Pancreas (tissue), 10 donors: Measurements from ENCODE around the gene HSBP1L1. TPM values are rescaled to one million over a fixed set of nuclear protein-coding genes. Genes with fewer than 3 reads are reported as not detected.

ENCODE experiments used
- ATAC-seq, 4 donors: fragments of 200-7000 bp; cut with Tn5 transposase; one replicate each; pipeline versions ENCODE4 v1.8.0 to v1.9.1; 2020; ENCODE audit warnings: mild to moderate bottlenecking in 4 of 4, moderate library complexity in 4 of 4
- DNase-seq, 6 donors: peaks; one replicate each; pipeline ENCODE4 v3.0.0-alpha.2; 2020
- FAIRE-seq: peaks from 2 replicates; lab custom pipeline; 2012; peaks lifted over from hg19 to GRCh38; lab: Jason Lieb, UNC
- H3K27ac ChIP-seq, 4 donors: fragments of 200-600 bp; sonication (generic); 1 replicate in 3 of 4; 2 replicates in 1 of 4; pipeline versions ENCODE4 v1.5.0 to v1.8.0; 2020
- H3K27me3 ChIP-seq, 4 donors: fragments of 200-600 bp; one replicate each; pipeline ENCODE4 v1.8.0; 2021
- H3K36me3 ChIP-seq, 3 donors: fragments of 200-600 bp; sonication (generic) in 1 of 3; one replicate each; pipeline versions ENCODE4 v1.5.0 to v1.8.0; 2020 to 2021
- H3K4me1 ChIP-seq, 3 donors: fragments of 200-600 bp; one replicate each; pipeline ENCODE4 v1.8.0; 2021
- H3K4me3 ChIP-seq, 4 donors: fragments of 200-600 bp; sonication (generic) in 2 of 4; one replicate each; pipeline versions ENCODE4 v1.5.0 to v1.8.0; 2020 to 2021
- H3K9me3 ChIP-seq, 4 donors: fragments of 200-600 bp; one replicate each; pipeline ENCODE4 v1.8.0; 2021
- CTCF ChIP-seq, 4 donors: fragments of 200-600 bp; sonication (generic) in 3 of 4; IDR thresholded peaks; one replicate each; pipeline versions ENCODE4 v1.5.0 to v1.8.0; 2021; ENCODE audit warnings: antibody characterized with exemption in 4 of 4
- WGBS, 2 donors: extraction: QIAGEN DNeasy Blood & Tissue Kit; methylation state at CpG; one replicate each; pipeline ENCODE4 v1.1.7; 2013; 5-methylcytosine and 5-hydroxymethylcytosine counted together
- intact Hi-C, 3 donors: fragments of 100-400 bp; cut with DNase I; formaldehyde crosslinking; loops; one replicate each; pipeline versions ENCODE4 v1.11.1 to v1.14.2; 2022
- polyA plus RNA-seq, 2 donors: library from polyadenylated mRNA; stranded (reverse); fragments of 200-250 nt; gene quantifications; one replicate each; pipeline ENCODE4 v1.2.3, GENCODE V29; 2013
- total RNA-seq, 6 donors: library from RNA; stranded (reverse); fragmentation: NEBNext Ultra II Directional in 4 of 6; extraction: Animal tissue kit (Norgen Biotek cat#: 25700) in 4 of 6; gene quantifications; one replicate each; pipeline versions ENCODE4 v1.2.1 to v1.2.4, GENCODE V29; 2021 to 2023
- donor health status: healthy with polysubstance abuse.
- donor health status: DM: no; HTN: no; CAD: no; lungs with moderate emphysema.
- donor health status: DM: no; HTN: no; CAD: no.
- donor health status: control.
- donor health status: control.
- donor health status: Bipolar disorder and iron deficiency.
- donor health status: DM: yes; HTN: yes; CAD: no.
- donor health status: DM: no; HTN: no; CAD: no.
- donor health status: DM: no; HTN: no; CAD: no.
- donor health status: DM: yes; HTN: yes; CAD: no.

HSBP1L1 gene
- total and polyA plus RNA-seq, 8 donors: 9.2 to 43.6 (median 14.3) TPM

- Histone ChIP-seq H3K4me3 (no peak overlapping the region), H3K9me3 (no peaks in the 10 kb centered on the region), H3K27me3 (no peaks in the 10 kb centered on the region), H3K36me3 (peaks cover 0 to 3% (median 0%) of the 10 kb centered on the region in 3 donors), H3K27ac (no peak overlapping the region), H3K4me1 (no peaks in the 10 kb centered on the region)
- 96% methylated on average over 28 of the region's 28 CpGs for WGBS, 2 donors
- no peak for TF ChIP-seq CTCF (IDR thresholded peaks at IDR 0.05)
- FAIRE-seq (no peak), DNase-seq (peak in 3 of 6 donors; percentile 7 to 64 (median 8)), ATAC-seq (no peak)
- intact Hi-C loops: no loop called here
Observed at GRCh38 chr18:79917169-79917852, 47.1 kb upstream of the HSBP1L1 start.

DNA sequence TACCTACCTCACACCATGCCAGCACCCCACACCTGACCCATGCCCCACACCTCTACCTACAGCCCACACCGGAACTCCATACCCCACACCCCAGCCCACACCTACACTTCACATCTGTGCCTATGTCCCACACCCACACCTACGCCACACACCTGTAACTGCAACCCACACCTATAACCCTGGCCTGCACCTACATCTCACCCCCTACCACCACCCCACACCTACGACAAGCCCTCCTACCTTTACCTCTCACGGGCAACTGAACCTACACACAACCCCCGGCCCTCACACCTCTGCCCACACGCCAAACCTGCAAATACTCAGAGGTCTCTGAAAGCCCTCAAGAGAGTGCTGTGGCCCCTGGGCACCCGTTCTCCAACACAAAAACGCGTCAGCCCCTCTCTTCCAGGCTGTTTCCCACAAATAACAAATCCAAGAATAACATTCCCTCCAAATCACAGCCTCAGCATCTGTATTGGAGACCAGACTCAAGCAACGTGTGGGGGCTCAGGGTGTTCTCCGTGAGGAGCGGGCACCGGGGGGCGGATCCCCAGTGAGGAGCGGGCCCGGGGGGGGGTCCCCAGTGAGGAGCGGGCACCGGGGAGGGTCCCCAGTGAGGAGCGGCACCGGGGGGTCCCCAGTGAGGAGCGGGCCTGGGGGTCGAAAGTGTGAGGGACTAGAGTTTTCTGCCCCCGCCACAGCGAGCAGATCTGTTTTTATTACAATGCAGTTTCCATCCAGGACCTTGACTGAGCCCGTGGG is 46.4 kb upstream of the HSBP1L1 start:
- FAIRE-seq: no peak
- Histone ChIP-seq H3K27ac (no peak overlapping the region), H3K27me3 (no peaks in the 10 kb centered on the region), H3K9me3 (no peaks in the 10 kb centered on the region), H3K4me3 (no peak overlapping the region), H3K4me1 (no peaks in the 10 kb centered on the region), H3K36me3 (peaks cover 0 to 3% (median 0%) of the 10 kb centered on the region in 3 donors)
- WGBS, 2 donors: 94 to 97% methylated on average over 25 of the region's 25 CpGs
- DNase-seq: peak in 3 of 6 donors; percentile 7 to 63 (median 10)
- TF ChIP-seq CTCF (IDR thresholded peaks at IDR 0.05): no peak
- ATAC-seq: no peak
- intact Hi-C loops: no loop called here

DNA sequence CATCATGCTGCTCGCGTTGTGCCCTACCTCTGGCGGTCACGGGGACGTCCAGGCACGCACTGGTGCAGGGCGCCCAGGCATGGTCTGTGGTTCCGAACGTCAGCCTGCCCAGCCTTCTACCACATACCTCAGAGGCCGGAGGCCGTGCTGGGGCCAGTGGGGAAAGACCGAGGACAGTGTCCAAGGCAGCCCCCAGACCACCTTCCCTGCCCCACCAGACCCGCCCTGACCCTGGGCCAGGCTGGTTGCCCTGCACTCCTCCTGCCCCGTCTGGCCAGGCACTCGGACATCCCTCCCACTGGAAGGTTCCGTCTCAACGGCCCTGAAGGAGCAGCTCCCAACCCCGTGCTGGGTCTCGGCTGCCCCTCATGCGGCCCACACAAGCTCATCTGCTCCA is 45.8 kb upstream of the HSBP1L1 start:
- DNase-seq (peak in 2 of 6 donors; percentile 12 to 74), ATAC-seq (no peak), FAIRE-seq (no peak)
- Histone ChIP-seq H3K4me1 (no peaks in the 10 kb centered on the region), H3K27me3 (no peaks in the 10 kb centered on the region), H3K4me3 (no peak overlapping the region), H3K27ac (no peak overlapping the region), H3K9me3 (no peaks in the 10 kb centered on the region), H3K36me3 (peaks cover 0 to 3% (median 0%) of the 10 kb centered on the region in 3 donors)
- WGBS, 2 donors: 96 to 97% methylated on average over 20 of the region's 20 CpGs
- intact Hi-C loops: no loop called here
- TF ChIP-seq CTCF (IDR thresholded peaks at IDR 0.05): no peak

GRCh38 chr18:79919089-79919488 is 45.4 kb upstream of the HSBP1L1 start:
- peaks cover 0 to 2% (median under 1%) of the 10 kb centered on the region in 3 donors for H3K4me1 ChIP-seq
- ATAC-seq: no peak
- 96% methylated on average over 19 of the region's 19 CpGs for WGBS, 2 donors
- TF ChIP-seq CTCF (IDR thresholded peaks at IDR 0.05): no peak
- DNase-seq: peak in 3 of 6 donors; percentile 9 to 62 (median 11)
- H3K27me3 ChIP-seq: no peaks in the 10 kb centered on the region
- peaks cover 0 to 3% (median 0%) of the 10 kb centered on the region in 3 donors for H3K36me3 ChIP-seq
- no peaks in the 10 kb centered on the region for H3K9me3 ChIP-seq
- FAIRE-seq: no peak
- no peak overlapping the region for H3K27ac ChIP-seq
- no peak overlapping the region for H3K4me3 ChIP-seq
- intact Hi-C loops: no loop called here
